H1 (cell line): ENCODE results near the gene KLHL1.

Experiments
- CEBPB ChIP-seq: IDR thresholded peaks from 2 replicates; pipeline ENCODE4 v1.6.1; 2012; ENCODE audit warnings: low read depth, low read length
- CHD1 ChIP-seq: IDR thresholded peaks from 2 replicates; pipeline ENCODE4 v1.6.1; 2012; ENCODE audit warnings: low read depth, low read length, improper control_type of control experiment
- EP300 ChIP-seq, 2 experiments: IDR thresholded peaks; 1 replicate in 1 of 2; 2 replicates in 1 of 2; pipeline ENCODE4 v1.6.1; 2011 to 2012; ENCODE audit warnings: low read depth in 2 of 2, low read length in 2 of 2, mild to moderate bottlenecking in 2 of 2, borderline replicate concordance in 1 of 2, inconsistent platforms in 1 of 2, moderate library complexity in 1 of 2
- EZH2 ChIP-seq: fragments of 200-600 bp; sonication (generic); IDR thresholded peaks from 2 replicates; pipeline ENCODE4 v1.7.1; 2012; ENCODE audit warnings: low read depth, mild to moderate bottlenecking, moderate library complexity, low read length, inconsistent platforms; ENCODE audit not compliant: severe bottlenecking
- JUN ChIP-seq: IDR thresholded peaks from 2 replicates; pipeline ENCODE4 v1.6.1; 2011; ENCODE audit warnings: low read depth, mild to moderate bottlenecking, improper control_type of control experiment, low read length
- JUND ChIP-seq: IDR thresholded peaks from 2 replicates; pipeline ENCODE4 v1.6.1; 2011; ENCODE audit warnings: mild to moderate bottlenecking, improper control_type of control experiment, low read length
- POLR2A ChIP-seq, 2 experiments: IDR thresholded peaks; 1 replicate in 1 of 2; 2 replicates in 1 of 2; pipeline ENCODE4 v1.6.1; 2011; ENCODE audit warnings: low read depth in 2 of 2, low read length in 2 of 2, mild to moderate bottlenecking in 2 of 2; ENCODE audit errors: control extremely low read depth in 1 of 2
- POLR2AphosphoS5 ChIP-seq: IDR thresholded peaks from 2 replicates; pipeline ENCODE4 v1.6.1; 2011; ENCODE audit warnings: low read depth, low read length
- RXRA ChIP-seq: IDR thresholded peaks from 2 replicates; pipeline ENCODE4 v1.6.1; 2011; ENCODE audit warnings: low read depth, mild to moderate bottlenecking, low read length, moderate library complexity; ENCODE audit not compliant: insufficient read depth
- SP2 ChIP-seq: IDR thresholded peaks from 2 replicates; pipeline ENCODE4 v1.6.1; 2012; ENCODE audit warnings: mild to moderate bottlenecking, low read length, inconsistent platforms
- YY1 ChIP-seq: IDR thresholded peaks from 2 replicates; pipeline ENCODE4 v1.6.1; 2011; ENCODE audit warnings: low read depth, mild to moderate bottlenecking, low read length
- TF ChIP-seq, protein P1 (sequence below), 3 experiments: IDR thresholded peaks; 1 replicate in 2 of 3; 2 replicates in 1 of 3; pipeline versions ENCODE4 v1.5.1 to v1.6.1; 2011; ENCODE audit warnings: low read length in 3 of 3, mild to moderate bottlenecking in 3 of 3, inconsistent platforms in 2 of 3, low read depth in 1 of 3, moderate library complexity in 1 of 3; ENCODE audit not compliant: insufficient read depth in 1 of 3; ENCODE audit errors: control extremely low read depth in 1 of 3
- TF ChIP-seq, protein P2 (sequence below): IDR thresholded peaks from 2 replicates; pipeline ENCODE4 v1.6.1; 2011; ENCODE audit warnings: low read depth, mild to moderate bottlenecking, low read length; ENCODE audit not compliant: insufficient read depth
- TF ChIP-seq, protein P3 (sequence below): IDR thresholded peaks from 2 replicates; pipeline ENCODE4 v1.6.1; 2011; ENCODE audit warnings: low read length, improper control_type of control experiment

DNA sequence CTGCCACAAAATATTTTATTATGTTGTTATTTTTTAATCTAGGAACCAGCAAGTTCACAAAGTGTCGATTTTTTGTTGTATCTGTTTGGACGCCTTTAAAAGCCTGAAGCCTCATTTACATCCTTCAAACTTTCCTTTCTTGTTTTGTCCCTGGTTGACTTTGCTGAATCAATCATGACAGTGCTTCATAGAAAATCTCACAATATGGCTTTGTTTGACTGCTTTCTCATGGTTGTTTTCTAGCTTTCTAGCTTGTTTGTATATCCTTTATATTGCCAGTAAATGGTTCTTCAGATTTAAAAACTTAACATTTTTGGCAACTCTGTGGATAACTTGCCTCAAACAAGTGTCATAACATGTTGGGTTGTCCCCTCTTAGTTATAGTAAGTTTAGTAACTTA is 84.7 kb downstream of the KLHL1 start:
- TF ChIP-seq EP300 (IDR thresholded peaks at IDR 0.05; ENCODE audit: borderline replicate concordance in 1 of 2, low read depth in 2 of 2, low read length in 2 of 2) (no peak), EZH2 (no peak), YY1 (no peak), POLR2A (IDR thresholded peaks at IDR 0.05; ENCODE audit: control extremely low read depth in 1 of 2, low read depth in 2 of 2, low read length in 2 of 2) (no peak), CHD1 (no peak), CEBPB (no peak), SP2 (no peak), RXRA (no peak), JUND (no peak), JUN (no peak), POLR2AphosphoS5 (no peak)
- TF ChIP-seq, protein P1, sequence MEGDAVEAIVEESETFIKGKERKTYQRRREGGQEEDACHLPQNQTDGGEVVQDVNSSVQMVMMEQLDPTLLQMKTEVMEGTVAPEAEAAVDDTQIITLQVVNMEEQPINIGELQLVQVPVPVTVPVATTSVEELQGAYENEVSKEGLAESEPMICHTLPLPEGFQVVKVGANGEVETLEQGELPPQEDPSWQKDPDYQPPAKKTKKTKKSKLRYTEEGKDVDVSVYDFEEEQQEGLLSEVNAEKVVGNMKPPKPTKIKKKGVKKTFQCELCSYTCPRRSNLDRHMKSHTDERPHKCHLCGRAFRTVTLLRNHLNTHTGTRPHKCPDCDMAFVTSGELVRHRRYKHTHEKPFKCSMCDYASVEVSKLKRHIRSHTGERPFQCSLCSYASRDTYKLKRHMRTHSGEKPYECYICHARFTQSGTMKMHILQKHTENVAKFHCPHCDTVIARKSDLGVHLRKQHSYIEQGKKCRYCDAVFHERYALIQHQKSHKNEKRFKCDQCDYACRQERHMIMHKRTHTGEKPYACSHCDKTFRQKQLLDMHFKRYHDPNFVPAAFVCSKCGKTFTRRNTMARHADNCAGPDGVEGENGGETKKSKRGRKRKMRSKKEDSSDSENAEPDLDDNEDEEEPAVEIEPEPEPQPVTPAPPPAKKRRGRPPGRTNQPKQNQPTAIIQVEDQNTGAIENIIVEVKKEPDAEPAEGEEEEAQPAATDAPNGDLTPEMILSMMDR (IDR thresholded peaks at IDR 0.05; ENCODE audit: control extremely low read depth in 1 of 3, insufficient read depth in 1 of 3, low read depth in 1 of 3, low read length in 3 of 3), result no peak
- TF ChIP-seq, protein P2, sequence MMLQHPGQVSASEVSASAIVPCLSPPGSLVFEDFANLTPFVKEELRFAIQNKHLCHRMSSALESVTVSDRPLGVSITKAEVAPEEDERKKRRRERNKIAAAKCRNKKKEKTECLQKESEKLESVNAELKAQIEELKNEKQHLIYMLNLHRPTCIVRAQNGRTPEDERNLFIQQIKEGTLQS, result no peak
- TF ChIP-seq, protein P3, sequence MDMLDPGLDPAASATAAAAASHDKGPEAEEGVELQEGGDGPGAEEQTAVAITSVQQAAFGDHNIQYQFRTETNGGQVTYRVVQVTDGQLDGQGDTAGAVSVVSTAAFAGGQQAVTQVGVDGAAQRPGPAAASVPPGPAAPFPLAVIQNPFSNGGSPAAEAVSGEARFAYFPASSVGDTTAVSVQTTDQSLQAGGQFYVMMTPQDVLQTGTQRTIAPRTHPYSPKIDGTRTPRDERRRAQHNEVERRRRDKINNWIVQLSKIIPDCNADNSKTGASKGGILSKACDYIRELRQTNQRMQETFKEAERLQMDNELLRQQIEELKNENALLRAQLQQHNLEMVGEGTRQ, result no peak
